HepG2 (cell line): Measurements from ENCODE around the gene RHBDD2. TPM values are rescaled to one million over a fixed set of nuclear protein-coding genes. Genes with fewer than 3 reads are reported as not detected.

ENCODE experiments used
- DR1 ChIP-seq: sonication (generic); formaldehyde crosslinking; IDR thresholded peaks from 2 replicates; pipeline ENCODE4 v1.8.0; 2021; ENCODE audit warnings: mild to moderate bottlenecking, missing genetic modification reagents, inconsistent platforms
- EEA1 ChIP-seq: sonication (generic); formaldehyde crosslinking; IDR thresholded peaks from 2 replicates; pipeline ENCODE4 v1.5.1; 2020; ENCODE audit warnings: mild to moderate bottlenecking, missing genetic modification reagents, borderline replicate concordance
- HNRNPLL ChIP-seq: fragments of 200-400 bp; formaldehyde crosslinking; IDR thresholded peaks from 2 replicates; pipeline ENCODE4 v1.6.1; 2017; ENCODE audit warnings: mild to moderate bottlenecking, low read depth, low read length; ENCODE audit not compliant: poor library complexity, severe bottlenecking
- KAT7 ChIP-seq: IDR thresholded peaks from 2 replicates; pipeline ENCODE4 v1.6.1; 2018; ENCODE audit warnings: borderline replicate concordance, missing compliant biosample characterization
- KLF15 ChIP-seq: sonication (generic); formaldehyde crosslinking; IDR thresholded peaks from 2 replicates; pipeline ENCODE4 v1.8.1; 2023; ENCODE audit warnings: borderline replicate concordance, mild to moderate bottlenecking, inconsistent platforms, missing genetic modification reagents, mixed read lengths
- MED13 ChIP-seq: sonication (generic); formaldehyde crosslinking; IDR thresholded peaks from 2 replicates; pipeline ENCODE4 v1.5.0; 2020; ENCODE audit warnings: missing genetic modification reagents
- POGZ ChIP-seq: sonication (generic); formaldehyde crosslinking; IDR thresholded peaks from 2 replicates; pipeline ENCODE4 v1.4.0; 2020; ENCODE audit warnings: mild to moderate bottlenecking, missing genetic modification reagents
- POLR2AphosphoS5 ChIP-seq: IDR thresholded peaks from 2 replicates; pipeline ENCODE4 v1.6.1; 2012; ENCODE audit warnings: low read depth, low read length
- ZNF431 ChIP-seq: sonication (generic); formaldehyde crosslinking; IDR thresholded peaks from 2 replicates; pipeline ENCODE4 v1.9.0; 2022; ENCODE audit warnings: missing genetic modification reagents, low read depth, mild to moderate bottlenecking, borderline replicate concordance
- ZNF446 ChIP-seq: sonication (generic); formaldehyde crosslinking; IDR thresholded peaks from 2 replicates; pipeline ENCODE4 v1.5.0; 2020; ENCODE audit warnings: mild to moderate bottlenecking, missing genetic modification reagents
- polyA plus RNA-seq, 8 experiments: library from polyadenylated mRNA; depleted of rRNA in 3 of 8; stranded (reverse) in 7 of 8; unstranded in 1 of 8; fragments of >200 nt; fragmentation: Illumina TruSeq in 4 of 8; extraction: Trizol in 4 of 8; gene quantifications; 2 replicates each; pipeline versions ENCODE4 v1.2.1 to v1.2.3, GENCODE V29; 2011 to 2016; ENCODE audit warnings: low read depth in 4 of 8, missing spikeins in 1 of 8, mixed read lengths in 1 of 8; ENCODE audit not compliant: insufficient read depth in 1 of 8
- total RNA-seq, 5 experiments: library from RNA; depleted of rRNA; stranded (reverse); fragments of >200 nt; fragmentation: Illumina TruSeq; extraction: Trizol; gene quantifications; 2 replicates each; pipeline ENCODE4 v1.2.3, GENCODE V29; 2016; ENCODE audit warnings: low read depth in 1 of 5
- TF ChIP-seq, protein P1 (sequence below): sonication (generic); formaldehyde crosslinking; IDR thresholded peaks from 2 replicates; pipeline ENCODE4 v1.9.0; 2021; ENCODE audit warnings: mild to moderate bottlenecking, missing genetic modification reagents
- TF ChIP-seq, protein P2 (sequence below): sonication (generic); formaldehyde crosslinking; conservative IDR thresholded peaks from 2 replicates; pipeline ENCODE4 v1.4.0; 2020; ENCODE audit warnings: missing genetic modification reagents
- TF ChIP-seq, protein P3 (sequence below): sonication (generic); formaldehyde crosslinking; IDR thresholded peaks from 2 replicates; pipeline ENCODE4 v1.8.0; 2022; ENCODE audit warnings: missing genetic modification reagents, mild to moderate bottlenecking, borderline replicate concordance
- TF ChIP-seq, protein P4 (sequence below), 2 experiments: sonication (generic) in 1 of 2; formaldehyde crosslinking in 1 of 2; IDR thresholded peaks; 2 replicates each; pipeline versions ENCODE4 v1.4.0 to v1.6.1; 2016 to 2020; ENCODE audit warnings: borderline replicate concordance in 1 of 2, low read depth in 1 of 2, mild to moderate bottlenecking in 1 of 2, missing genetic modification reagents in 1 of 2

RHBDD2 gene
- total and polyA plus RNA-seq, 2 of the 13 experiments (the other 11 are each of a cell fraction or from before 2014, with no cell fraction given): 23.1 to 26.4 TPM

DNA sequence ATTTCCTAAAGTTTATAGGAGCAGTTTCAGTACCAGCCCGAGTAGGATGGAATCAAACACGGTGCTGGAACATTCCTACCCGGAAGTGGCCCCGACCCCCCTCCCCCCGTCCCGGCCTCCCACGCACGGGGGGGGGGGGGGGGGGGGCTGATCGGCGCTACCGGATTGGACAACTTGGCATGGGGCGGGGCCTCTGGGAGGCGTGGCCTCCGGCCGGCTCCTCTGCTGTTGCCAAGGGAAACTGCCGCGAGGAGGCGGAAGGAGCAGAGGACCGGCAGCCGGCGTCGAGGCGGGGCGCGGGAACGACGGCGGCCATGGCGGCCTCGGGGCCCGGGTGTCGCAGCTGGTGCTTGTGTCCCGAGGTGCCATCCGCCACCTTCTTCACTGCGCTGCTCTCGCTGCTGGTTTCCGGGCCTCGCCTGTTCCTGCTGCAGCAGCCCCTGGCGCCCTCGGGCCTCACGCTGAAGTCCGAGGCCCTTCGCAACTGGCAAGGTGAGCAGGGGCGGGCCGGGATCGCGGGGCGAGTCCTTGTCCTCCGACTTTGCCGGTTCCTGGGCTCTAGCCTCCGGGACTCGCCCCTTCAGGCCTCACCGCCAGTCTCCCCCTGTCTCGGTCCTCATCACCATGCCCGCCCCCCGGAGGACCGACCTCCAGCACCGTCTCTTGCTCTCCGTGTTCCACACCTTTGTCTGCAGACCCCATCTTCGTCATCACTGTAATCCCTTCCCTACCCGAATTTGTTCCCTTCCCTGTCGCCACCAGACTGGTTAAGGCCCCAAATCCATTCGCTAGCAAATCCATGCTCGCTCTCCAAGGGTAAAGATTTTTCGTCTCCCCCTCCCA, at the start of gene RHBDD2 (continued):
- TF ChIP-seq, protein P1, sequence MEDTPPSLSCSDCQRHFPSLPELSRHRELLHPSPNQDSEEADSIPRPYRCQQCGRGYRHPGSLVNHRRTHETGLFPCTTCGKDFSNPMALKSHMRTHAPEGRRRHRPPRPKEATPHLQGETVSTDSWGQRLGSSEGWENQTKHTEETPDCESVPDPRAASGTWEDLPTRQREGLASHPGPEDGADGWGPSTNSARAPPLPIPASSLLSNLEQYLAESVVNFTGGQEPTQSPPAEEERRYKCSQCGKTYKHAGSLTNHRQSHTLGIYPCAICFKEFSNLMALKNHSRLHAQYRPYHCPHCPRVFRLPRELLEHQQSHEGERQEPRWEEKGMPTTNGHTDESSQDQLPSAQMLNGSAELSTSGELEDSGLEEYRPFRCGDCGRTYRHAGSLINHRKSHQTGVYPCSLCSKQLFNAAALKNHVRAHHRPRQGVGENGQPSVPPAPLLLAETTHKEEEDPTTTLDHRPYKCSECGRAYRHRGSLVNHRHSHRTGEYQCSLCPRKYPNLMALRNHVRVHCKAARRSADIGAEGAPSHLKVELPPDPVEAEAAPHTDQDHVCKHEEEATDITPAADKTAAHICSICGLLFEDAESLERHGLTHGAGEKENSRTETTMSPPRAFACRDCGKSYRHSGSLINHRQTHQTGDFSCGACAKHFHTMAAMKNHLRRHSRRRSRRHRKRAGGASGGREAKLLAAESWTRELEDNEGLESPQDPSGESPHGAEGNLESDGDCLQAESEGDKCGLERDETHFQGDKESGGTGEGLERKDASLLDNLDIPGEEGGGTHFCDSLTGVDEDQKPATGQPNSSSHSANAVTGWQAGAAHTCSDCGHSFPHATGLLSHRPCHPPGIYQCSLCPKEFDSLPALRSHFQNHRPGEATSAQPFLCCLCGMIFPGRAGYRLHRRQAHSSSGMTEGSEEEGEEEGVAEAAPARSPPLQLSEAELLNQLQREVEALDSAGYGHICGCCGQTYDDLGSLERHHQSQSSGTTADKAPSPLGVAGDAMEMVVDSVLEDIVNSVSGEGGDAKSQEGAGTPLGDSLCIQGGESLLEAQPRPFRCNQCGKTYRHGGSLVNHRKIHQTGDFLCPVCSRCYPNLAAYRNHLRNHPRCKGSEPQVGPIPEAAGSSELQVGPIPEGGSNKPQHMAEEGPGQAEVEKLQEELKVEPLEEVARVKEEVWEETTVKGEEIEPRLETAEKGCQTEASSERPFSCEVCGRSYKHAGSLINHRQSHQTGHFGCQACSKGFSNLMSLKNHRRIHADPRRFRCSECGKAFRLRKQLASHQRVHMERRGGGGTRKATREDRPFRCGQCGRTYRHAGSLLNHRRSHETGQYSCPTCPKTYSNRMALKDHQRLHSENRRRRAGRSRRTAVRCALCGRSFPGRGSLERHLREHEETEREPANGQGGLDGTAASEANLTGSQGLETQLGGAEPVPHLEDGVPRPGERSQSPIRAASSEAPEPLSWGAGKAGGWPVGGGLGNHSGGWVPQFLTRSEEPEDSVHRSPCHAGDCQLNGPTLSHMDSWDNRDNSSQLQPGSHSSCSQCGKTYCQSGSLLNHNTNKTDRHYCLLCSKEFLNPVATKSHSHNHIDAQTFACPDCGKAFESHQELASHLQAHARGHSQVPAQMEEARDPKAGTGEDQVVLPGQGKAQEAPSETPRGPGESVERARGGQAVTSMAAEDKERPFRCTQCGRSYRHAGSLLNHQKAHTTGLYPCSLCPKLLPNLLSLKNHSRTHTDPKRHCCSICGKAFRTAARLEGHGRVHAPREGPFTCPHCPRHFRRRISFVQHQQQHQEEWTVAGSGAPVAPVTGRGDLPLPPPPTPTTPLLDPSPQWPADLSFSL (CRISPR knock-in tag): no peak
- TF ChIP-seq HNRNPLL: peak; percentile 61
- TF ChIP-seq KLF15 (CRISPR knock-in tag): 0 out of 2 replicates have a peak, but pooled peaks have one; percentile 38
- TF ChIP-seq POLR2AphosphoS5: peak; percentile 76
- TF ChIP-seq, protein P2, sequence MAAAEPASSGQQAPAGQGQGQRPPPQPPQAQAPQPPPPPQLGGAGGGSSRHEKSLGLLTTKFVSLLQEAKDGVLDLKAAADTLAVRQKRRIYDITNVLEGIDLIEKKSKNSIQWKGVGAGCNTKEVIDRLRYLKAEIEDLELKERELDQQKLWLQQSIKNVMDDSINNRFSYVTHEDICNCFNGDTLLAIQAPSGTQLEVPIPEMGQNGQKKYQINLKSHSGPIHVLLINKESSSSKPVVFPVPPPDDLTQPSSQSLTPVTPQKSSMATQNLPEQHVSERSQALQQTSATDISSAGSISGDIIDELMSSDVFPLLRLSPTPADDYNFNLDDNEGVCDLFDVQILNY (CRISPR knock-in tag): peak; percentile 68; the same call in 1 of the 2 replicates
- TF ChIP-seq ZNF431 (CRISPR knock-in tag): 0 out of 2 replicates have a peak, but pooled peaks have one; percentile 59
- peak; percentile 68; the same call in 1 of the 2 replicates for TF ChIP-seq MED13
- 0 out of 2 replicates have a peak, but pooled peaks have one; percentile 41 for TF ChIP-seq POGZ (CRISPR knock-in tag)
- peak; percentile 88; the same call in 1 of the 2 replicates for TF ChIP-seq KAT7 (CRISPR knock-in tag)
- TF ChIP-seq, protein P3, sequence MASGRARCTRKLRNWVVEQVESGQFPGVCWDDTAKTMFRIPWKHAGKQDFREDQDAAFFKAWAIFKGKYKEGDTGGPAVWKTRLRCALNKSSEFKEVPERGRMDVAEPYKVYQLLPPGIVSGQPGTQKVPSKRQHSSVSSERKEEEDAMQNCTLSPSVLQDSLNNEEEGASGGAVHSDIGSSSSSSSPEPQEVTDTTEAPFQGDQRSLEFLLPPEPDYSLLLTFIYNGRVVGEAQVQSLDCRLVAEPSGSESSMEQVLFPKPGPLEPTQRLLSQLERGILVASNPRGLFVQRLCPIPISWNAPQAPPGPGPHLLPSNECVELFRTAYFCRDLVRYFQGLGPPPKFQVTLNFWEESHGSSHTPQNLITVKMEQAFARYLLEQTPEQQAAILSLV (CRISPR knock-in tag): peak; percentile 94; the same call in 1 of the 2 replicates
- TF ChIP-seq, protein P4, sequence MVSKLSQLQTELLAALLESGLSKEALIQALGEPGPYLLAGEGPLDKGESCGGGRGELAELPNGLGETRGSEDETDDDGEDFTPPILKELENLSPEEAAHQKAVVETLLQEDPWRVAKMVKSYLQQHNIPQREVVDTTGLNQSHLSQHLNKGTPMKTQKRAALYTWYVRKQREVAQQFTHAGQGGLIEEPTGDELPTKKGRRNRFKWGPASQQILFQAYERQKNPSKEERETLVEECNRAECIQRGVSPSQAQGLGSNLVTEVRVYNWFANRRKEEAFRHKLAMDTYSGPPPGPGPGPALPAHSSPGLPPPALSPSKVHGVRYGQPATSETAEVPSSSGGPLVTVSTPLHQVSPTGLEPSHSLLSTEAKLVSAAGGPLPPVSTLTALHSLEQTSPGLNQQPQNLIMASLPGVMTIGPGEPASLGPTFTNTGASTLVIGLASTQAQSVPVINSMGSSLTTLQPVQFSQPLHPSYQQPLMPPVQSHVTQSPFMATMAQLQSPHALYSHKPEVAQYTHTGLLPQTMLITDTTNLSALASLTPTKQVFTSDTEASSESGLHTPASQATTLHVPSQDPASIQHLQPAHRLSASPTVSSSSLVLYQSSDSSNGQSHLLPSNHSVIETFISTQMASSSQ (IDR thresholded peaks at IDR 0.05; ENCODE audit: low read depth): no peak
- TF ChIP-seq, protein P4 (CRISPR knock-in tag; IDR thresholded peaks at IDR 0.05; ENCODE audit: borderline replicate concordance): peak; percentile 68
- peak; percentile 82 for TF ChIP-seq ZNF446
- peak; percentile 82 for TF ChIP-seq EEA1 (CRISPR knock-in tag)
- TF ChIP-seq DR1 (CRISPR knock-in tag): peak; percentile 75; the same call in 1 of the 2 replicates
